GM12875 (cell line): Measurements from ENCODE around the gene IQSEC3.

Source experiments
- H3K4me3 ChIP-seq: one replicate; pipeline ENCODE4 v1.5.1; 2011; ENCODE audit warnings: low read depth, low read length, control low read depth
- TF ChIP-seq, protein P1 (sequence below): IDR thresholded peaks from 2 replicates; pipeline ENCODE4 v1.5.1; 2011; ENCODE audit warnings: low read depth, mild to moderate bottlenecking, control low read depth, inconsistent platforms, low read length, moderate library complexity, borderline replicate concordance; ENCODE audit not compliant: insufficient read depth

The IQSEC3 gene

DNA sequence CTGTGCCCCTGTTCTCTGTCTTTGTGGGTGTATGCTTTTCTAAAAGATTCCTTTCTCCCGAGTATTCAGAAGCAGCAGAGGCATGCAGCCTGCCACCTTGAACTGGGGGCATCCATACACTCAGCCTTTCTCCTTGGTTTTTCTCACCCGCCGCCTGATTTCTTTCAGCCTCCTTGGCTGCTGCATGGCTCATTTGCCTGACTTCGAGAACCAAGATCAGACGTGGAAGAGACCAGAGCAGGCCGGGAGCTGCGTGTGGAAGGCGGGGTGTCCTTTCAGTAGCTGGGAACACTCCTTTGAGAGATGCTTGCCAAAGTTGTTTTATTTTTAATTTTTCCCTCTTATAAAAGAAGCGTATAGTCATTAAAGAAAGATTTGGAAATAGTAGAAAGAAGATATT lies 94.3 kb downstream of the IQSEC3 start:
- TF ChIP-seq, protein P1, sequence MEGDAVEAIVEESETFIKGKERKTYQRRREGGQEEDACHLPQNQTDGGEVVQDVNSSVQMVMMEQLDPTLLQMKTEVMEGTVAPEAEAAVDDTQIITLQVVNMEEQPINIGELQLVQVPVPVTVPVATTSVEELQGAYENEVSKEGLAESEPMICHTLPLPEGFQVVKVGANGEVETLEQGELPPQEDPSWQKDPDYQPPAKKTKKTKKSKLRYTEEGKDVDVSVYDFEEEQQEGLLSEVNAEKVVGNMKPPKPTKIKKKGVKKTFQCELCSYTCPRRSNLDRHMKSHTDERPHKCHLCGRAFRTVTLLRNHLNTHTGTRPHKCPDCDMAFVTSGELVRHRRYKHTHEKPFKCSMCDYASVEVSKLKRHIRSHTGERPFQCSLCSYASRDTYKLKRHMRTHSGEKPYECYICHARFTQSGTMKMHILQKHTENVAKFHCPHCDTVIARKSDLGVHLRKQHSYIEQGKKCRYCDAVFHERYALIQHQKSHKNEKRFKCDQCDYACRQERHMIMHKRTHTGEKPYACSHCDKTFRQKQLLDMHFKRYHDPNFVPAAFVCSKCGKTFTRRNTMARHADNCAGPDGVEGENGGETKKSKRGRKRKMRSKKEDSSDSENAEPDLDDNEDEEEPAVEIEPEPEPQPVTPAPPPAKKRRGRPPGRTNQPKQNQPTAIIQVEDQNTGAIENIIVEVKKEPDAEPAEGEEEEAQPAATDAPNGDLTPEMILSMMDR = no peak
- no peak overlapping the region for H3K4me3 ChIP-seq

DNA sequence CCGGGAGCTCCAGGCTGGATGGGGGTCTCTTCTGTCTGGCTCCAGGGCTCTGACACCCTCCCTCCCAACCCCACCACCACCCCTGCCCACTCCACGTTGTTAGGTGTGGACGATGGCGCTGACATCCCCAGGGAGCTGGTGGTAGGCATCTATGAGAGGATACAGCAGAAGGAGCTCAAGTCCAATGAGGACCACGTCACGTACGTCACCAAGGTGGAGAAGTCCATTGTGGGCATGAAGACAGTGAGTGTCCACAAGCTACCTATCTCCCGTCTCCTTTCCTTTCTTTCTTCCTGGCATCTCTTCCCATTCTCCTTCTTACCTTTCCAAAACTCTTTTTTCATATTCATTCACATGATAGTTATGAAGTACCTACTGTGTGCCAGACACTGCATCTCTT lies 95.3 kb downstream of the IQSEC3 start:
- H3K4me3 ChIP-seq = no peak overlapping the region
- TF ChIP-seq, protein P1 = no peak

DNA sequence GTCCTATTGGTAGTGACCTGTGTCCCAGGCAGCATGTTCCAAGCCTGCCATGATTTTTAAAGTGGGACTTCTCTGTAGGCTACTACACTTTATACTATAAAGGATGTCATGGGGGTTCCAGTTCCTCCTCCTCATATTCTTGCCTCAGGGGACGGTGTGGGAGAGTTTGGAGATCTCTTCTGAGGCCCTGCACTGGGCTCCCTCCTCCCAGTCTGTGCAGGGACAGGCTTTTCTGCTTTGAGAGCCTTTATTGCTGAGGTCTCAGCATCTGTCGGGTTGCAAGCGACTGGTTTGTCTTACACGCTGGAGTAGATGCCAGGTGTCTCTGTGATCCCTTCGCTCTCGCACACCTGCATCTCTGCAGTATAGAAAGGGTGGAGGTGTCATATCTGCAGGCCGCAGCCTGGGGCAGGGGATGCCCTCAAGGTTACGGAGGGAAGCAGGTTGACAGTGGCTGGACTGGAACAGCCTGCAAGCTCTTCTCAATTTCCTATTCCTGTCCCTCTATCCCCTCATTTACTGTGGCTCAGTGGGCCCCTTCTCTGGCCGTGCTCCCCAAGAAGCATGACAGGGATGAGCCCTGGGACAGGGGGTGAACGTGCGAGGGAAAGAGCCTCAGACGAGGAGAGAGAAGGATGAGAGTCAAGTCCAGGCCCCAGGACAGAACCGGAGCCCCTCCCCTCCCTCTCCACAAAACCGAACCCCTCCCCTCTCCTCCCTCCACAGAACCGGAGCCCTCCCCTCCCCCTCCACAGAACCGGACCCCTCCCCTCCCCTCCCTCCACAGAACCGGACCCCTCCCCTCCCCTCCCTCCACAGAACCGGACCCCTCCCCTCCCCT lies 96.1 kb downstream of the IQSEC3 start:
- no peak overlapping the region for H3K4me3 ChIP-seq
- TF ChIP-seq, protein P1 = no peak

- no peak overlapping the region for H3K4me3 ChIP-seq
- TF ChIP-seq, protein P1 = no peak
Observed at GRCh38 chr12:163406-163986, 96.9 kb downstream of the IQSEC3 start.

DNA sequence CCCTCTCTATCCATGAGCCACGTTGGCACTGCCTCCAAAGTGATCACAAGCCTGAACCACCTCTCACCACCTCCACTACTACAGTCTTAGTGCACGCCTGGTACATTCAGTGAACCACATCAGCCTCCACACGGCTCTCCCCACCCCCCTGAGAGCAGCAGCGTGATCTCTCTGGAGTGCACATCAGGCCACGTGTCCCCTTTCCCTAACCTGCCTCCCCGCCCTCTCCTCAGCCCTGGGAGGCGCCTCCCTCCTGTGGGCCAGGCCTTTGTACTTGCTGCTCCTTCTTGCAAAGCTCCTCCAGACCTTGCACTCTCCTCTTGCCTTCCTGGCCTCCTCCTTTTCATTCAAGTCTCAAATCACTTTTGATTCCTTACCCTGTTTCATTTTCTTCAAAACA lies 97.6 kb downstream of the IQSEC3 start:
- no peak overlapping the region for H3K4me3 ChIP-seq
- TF ChIP-seq, protein P1 = no peak

DNA sequence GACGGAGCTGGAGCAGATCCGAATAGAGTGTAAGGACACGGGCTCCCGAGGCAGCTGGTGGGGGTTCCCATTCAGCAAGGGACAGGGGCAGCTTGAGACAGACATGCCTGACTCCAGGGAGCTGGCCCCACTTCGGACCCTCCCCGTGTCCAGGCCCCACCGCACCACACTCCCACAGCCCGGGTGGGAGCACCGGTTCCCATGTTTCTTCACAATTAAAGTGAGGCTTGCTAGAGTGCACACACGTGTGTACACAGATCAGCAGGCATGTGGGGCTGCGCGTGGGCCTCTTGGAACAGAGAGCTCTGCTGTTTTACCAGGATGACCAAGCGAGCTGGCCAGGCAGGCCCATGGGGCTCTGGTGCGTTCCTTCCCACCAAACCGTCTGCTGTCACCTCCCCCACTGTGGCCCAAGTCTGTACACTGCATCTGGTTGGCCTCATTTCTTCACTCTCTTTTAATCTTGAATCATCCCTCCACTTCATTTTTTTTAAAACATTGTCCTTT lies 99.3 kb downstream of the IQSEC3 start:
- TF ChIP-seq, protein P1 = no peak
- H3K4me3 ChIP-seq = no peak overlapping the region

- no peak overlapping the region for H3K4me3 ChIP-seq
Observed at GRCh38 chr12:166425-167075, 100.0 kb downstream of the IQSEC3 start.

More at GRCh38 chr12:166425-167075, 100.0 kb downstream of the IQSEC3 start:
- TF ChIP-seq, protein P1 = no peak
